Endothelial cell of umbilical vein (primary cell): Measurements from ENCODE around the gene IP6K3.

Experiments used
- CTCF ChIP-seq, 2 donors: IDR thresholded peaks; 1 replicate in 1 of 2; 2 replicates in 1 of 2; pipeline ENCODE4 v1.5.1; 2011; ENCODE audit warnings: low read length in 2 of 2, mild to moderate bottlenecking in 2 of 2, moderate library complexity in 2 of 2, control low read depth in 1 of 2, inconsistent platforms in 1 of 2, low read depth in 1 of 2; ENCODE audit not compliant: insufficient read depth in 1 of 2; ENCODE audit errors: extremely low read depth in 1 of 2
- EZH2 ChIP-seq: IDR thresholded peaks from 2 replicates; pipeline ENCODE4 v1.6.1; 2012; ENCODE audit warnings: borderline replicate concordance, low read depth, mild to moderate bottlenecking, moderate library complexity, low read length, inconsistent platforms; ENCODE audit not compliant: severe bottlenecking
- FOS ChIP-seq: IDR thresholded peaks from 2 replicates; pipeline ENCODE4 v1.6.1; 2011; ENCODE audit warnings: mild to moderate bottlenecking, low read length, moderate library complexity, borderline replicate concordance; ENCODE audit not compliant: insufficient read depth
- GATA2 ChIP-seq: IDR thresholded peaks from 2 replicates; pipeline ENCODE4 v1.7.0; 2011; ENCODE audit warnings: low read depth, mild to moderate bottlenecking, moderate library complexity, mixed read lengths, low read length; ENCODE audit not compliant: insufficient read length, insufficient read depth
- JUN ChIP-seq: IDR thresholded peaks from 2 replicates; pipeline ENCODE4 v1.6.1; 2011; ENCODE audit warnings: borderline replicate concordance, low read depth; ENCODE audit not compliant: insufficient read length, insufficient read depth
- MYC ChIP-seq: IDR thresholded peaks from one replicate; pipeline ENCODE4 v1.6.1; 2011; ENCODE audit warnings: mild to moderate bottlenecking, low read depth, low read length
- POLR2A ChIP-seq: IDR thresholded peaks from 2 replicates; pipeline ENCODE4 v1.6.1; 2012; ENCODE audit warnings: low read depth, mild to moderate bottlenecking, control low read depth, low read length
- POLR2AphosphoS5 ChIP-seq: IDR thresholded peaks from 2 replicates; pipeline ENCODE4 v1.6.1; 2012; ENCODE audit warnings: low read depth, mild to moderate bottlenecking, control low read depth, low read length, moderate library complexity; ENCODE audit not compliant: insufficient read depth
- TF ChIP-seq, protein P1 (sequence below): IDR thresholded peaks from 2 replicates; pipeline ENCODE4 v1.6.1; 2011; ENCODE audit not compliant: insufficient read depth, insufficient read length

GRCh38 chr6:33713786-33714185 lies 32.9 kb downstream of the IP6K3 start:
- TF ChIP-seq CTCF (IDR thresholded peaks at IDR 0.05; ENCODE audit: extremely low read depth in 1 of 2, insufficient read depth in 1 of 2, low read depth in 1 of 2, low read length in 2 of 2) (no peak), POLR2A (no peak), POLR2AphosphoS5 (no peak), EZH2 (no peak), FOS (no peak), GATA2 (no peak), JUN (no peak), MYC (no peak)
- TF ChIP-seq, protein P1, sequence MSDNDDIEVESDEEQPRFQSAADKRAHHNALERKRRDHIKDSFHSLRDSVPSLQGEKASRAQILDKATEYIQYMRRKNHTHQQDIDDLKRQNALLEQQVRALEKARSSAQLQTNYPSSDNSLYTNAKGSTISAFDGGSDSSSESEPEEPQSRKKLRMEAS = no peak
